GM18526 (cell line): ENCODE results near the gene MYRFL.

Experiments used
- POLR2A ChIP-seq: IDR thresholded peaks from 3 replicates; pipeline ENCODE4 v1.6.1; 2011; ENCODE audit not compliant: insufficient read length; ENCODE audit errors: extremely low read depth

Gene MYRFL

DNA sequence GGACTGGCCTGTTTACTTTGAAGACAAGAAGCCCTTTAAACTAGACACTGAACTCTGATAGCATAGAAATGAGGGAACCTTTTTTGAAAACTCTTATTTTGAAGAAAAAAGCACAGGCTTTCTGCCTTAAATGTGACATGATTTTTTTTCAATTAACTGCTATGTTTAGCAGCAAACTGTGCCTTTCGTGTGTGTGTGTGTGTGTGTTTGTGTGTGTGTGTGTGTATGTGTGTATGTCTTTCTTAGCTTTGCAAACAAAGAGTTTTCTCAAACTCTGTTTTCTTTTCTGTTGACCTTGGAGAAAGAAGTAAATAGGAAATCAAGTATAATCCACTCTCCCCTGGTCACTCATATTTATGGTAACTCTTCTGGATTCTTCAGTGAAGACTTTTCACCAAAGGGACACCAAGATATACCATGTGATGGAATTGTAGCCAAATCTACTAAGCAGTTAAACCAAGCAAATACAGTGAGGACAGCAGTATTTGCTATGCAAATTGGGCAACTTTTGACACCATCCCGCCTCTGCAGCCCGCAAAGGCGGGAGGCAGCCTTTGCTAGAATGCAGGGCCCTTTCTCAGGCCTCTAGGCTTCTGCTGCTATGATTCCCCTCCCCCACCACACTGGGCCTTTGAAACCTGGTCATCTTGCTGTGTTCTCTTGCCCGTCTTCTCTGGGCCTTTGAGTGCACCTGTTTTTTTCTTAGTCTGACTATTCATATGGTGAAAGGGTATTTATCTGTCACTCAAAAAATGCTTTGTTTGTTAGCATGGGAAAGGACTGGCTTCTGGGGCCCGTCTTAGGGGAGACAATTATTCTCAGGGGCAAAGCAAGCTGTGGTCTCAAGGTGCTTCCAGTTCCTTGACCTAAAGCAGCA is 107.9 kb downstream of the MYRFL start:
- TF ChIP-seq POLR2A, result no peak

DNA sequence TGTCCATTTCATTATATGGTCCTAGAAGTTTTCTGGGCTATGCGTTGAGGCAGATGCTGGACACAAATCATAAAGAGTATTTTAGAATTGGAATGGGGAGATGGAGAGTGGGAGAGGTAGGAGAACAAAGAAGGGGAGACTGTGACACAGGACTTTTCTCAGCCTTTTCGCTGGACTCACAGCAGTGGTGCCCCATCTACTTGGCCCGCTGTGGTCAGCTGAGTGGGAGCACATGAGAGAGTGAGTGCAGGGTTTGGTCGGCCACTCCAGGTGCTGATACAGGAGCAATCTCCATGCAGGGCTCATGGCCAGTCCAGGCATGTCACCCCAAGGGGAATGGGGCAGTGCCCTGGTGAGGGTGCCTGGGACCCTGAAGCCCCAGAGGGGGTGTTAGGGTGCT is 109.0 kb downstream of the MYRFL start:
- no peak for TF ChIP-seq POLR2A

DNA sequence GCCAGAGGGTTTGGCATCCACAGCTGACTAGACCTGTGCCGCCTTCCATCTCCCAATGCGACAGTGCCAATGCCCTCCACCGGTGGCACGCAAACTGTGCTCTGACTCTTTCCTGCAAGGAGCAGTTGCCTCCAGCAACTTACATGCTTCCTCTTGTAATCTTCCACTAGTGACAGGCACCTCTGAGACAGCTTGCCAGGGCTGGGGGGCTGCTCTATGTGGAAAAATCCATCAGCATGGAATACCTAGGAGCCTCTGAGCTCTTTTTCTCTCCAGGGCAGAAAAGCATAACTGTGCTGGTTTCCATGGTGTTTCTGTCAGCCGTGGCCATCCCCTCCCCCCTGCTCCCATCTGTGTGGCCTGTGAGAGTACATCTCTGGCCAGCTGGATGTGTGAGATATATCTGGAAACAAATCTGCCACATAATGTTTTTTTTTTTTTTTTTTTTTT is 110.6 kb downstream of the MYRFL start:
- no peak for TF ChIP-seq POLR2A

DNA sequence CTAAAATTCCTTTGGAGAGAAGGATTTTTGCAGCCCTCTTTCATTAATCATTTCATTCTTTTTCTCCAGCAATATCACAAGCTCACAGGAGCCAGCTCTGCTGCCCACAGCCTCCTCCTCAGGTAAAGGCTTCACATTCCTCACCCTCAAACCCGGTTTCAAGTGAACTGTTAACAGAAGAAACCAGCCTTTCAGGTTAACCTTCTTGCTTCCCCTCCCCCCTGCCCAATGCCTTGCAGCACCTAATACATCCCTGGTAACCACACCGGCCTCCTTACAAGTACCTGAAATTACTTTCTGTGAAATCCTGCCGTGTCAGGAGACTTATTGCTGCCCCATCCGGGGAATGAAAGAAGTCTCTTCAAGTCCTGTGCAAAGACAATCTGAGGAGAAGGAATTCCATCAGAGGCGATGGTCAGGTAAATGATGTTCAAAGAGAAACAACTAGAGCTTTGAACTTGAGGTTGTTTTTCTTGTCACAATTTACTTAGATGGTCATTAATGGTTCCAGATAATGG is 111.2 kb downstream of the MYRFL start:
- no peak for TF ChIP-seq POLR2A

DNA sequence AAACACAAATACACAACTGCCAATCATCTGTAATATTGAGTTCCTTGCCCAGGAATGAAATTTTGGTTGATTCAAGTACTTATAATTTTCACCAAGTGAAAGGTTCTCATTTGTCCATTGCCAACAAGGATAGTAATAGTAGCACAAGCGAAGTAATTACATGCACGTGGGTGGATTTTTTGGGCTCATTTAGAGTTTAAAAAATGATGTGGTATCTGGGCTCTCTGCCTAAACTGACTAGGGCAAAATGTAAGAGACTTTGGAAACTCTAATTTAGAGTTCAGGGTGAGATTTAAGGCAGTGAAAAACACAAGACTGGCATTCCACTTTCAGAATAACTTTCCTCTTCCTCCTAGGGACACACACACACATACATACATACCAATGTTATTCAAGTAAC is 111.7 kb downstream of the MYRFL start:
- TF ChIP-seq POLR2A, result no peak

DNA sequence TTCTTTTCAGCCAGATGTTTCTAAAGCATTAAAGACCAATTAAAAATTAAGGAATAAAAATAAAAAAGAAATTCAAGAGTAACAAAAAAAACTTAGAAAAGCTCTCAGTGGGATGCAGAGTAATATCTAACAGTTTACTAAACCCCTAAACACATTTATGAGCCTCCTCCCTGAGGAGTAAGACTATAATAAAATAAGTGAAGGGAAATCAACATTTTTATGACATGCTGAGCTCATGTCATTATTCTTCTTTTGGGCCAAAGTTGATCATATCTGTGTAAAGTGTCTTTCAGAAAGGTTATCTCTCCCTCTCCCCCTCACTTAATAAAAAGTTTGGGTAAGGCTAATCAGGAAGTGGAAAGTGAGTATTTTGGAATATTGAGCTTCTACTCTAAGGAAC is 122.1 kb downstream of the MYRFL start:
- no peak for TF ChIP-seq POLR2A

DNA sequence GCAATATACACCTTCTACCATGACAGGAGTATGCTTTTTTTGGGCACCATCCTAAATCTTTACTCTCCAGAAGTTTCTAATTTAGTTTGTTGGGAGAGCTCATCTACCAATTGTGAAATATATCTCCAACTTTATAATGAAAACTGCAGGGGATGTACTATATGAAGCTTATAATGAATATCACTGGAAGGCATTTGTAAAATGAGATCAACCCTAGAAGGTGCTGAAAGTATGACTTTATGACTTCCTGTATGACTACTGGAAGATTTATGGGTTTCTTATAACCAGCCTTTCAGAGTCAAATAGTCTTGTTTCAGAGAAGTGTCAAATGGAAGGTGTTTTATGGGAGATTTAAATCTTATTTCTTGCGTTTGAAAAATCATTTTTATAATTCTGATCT is 122.9 kb downstream of the MYRFL start:
- no peak for TF ChIP-seq POLR2A

DNA sequence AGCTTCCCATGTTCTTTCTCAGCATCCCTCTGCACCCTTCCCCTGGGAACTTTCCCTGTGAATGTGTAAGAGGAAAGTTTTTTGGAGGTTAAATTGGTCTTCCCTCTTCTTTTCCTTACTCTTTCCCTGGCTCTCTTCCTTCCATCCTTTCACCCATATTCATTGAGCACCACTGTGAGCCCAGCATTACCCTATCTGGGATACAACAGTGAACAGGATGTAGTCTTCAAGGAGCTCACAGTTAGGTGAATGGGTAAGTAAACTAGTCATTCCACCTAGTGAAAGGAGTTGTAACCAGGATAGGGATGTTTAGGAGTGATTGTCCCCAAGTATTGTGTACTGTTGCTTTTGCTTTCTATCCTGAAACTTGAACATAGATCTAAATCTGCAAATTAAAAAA is 123.8 kb downstream of the MYRFL start:
- no peak for TF ChIP-seq POLR2A

DNA sequence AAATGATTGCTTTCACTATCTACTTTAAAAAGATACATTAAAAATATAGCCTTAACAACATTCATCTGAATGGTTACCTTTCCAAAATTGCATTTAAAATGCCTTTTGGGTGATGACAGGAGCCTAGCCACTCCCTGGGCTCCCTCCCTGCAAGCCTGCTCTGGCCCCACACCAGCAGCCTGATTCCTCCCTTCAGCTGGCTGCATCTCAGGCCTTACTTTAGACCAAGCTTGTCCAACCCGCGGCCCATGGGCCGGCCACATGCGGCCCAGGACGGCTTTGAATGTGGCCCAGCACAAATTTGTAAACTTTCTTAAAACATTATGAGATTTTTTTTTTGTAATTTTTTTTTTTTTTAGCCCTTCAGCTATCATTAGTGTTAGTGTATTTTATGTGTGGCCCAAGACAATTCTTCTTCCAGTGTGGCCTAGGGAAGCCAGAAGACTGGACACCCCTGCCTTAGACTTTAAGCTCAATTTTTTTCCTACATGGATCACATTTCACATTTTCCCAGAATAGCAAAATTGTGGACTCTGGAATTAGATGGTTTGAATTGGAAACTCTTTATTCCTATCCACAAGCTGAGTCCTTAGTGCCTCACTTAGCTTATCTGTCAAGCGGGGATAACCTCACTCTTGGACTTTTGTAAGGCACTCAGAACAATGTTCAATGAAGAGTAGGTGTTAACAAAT is 124.4 kb downstream of the MYRFL start:
- no peak for TF ChIP-seq POLR2A

DNA sequence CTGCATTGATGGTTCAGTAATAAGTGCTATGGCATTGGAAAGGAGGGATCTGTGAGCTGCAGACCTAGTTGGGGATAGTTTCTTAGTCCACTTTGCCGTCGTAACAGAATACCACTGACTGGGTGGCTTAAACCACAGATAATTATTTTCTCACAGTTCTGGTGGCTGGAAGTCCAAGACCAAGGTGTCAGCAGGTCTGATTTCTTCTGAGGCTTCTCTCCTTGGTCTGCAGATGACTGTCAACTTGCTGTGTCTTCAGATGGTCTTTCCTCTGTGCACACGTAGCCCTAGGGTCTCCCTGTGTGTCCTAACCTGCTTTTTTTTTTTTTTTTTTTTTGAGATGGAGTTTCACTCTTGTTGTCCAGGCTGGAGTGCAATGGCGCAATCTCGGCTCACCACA is 126.1 kb downstream of the MYRFL start:
- no peak for TF ChIP-seq POLR2A

DNA sequence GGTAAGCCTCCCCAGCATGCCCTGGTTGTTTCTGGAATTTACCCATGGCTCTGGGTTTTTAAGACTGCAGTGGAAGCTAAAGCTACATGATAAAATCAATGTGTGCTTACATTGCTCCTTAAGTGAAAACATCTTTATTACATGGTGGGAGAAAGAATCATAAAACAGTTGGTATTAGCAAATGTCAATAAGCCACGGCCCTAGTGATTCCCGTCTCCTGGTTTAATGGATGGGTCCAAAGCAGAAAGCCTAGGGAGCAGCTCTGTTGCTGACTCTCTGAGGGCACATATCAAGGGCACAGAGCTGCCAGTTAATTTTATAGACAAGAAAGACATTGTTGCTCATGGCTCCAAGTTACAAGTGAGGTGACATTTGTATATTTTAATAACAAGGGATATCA is 127.9 kb downstream of the MYRFL start:
- no peak for TF ChIP-seq POLR2A

DNA sequence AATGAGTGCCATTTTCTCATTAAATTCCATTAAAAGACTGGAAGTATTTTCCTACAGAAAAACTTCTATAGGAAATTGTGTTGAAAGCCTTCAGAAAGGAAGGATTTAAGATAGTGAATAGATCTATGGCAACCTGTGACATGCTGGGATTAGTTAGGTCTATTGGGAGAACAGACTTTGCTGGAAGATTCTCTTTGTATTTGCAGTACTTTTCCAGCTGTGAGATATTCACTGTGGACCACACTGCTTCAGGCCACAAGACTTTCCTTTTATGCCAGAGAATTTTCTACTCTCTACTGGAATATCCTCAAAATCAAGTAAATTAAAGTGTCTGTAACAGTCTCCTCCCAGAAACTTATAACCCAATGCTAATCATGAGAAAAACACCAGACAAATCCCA is 136.2 kb downstream of the MYRFL start:
- TF ChIP-seq POLR2A, result no peak

DNA sequence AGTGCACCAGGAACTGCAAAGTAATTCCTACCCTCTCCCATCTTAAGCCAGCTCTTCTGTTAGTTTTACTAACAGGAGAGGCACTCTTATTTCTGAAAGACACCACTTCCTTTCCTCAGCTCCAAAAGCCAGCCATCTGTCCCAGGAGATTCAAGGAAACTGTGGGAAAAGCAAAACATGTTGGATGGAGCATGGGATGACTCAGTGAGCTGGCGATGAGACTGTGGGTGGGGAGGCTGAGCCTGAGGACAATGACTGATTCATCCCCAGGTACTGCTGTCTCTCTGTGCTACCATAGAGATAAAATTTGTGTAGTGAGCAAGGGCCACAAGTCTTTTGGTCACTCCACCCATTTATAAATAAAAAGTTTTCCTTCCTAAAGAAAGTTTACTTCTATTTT is 141.4 kb downstream of the MYRFL start:
- no peak for TF ChIP-seq POLR2A

DNA sequence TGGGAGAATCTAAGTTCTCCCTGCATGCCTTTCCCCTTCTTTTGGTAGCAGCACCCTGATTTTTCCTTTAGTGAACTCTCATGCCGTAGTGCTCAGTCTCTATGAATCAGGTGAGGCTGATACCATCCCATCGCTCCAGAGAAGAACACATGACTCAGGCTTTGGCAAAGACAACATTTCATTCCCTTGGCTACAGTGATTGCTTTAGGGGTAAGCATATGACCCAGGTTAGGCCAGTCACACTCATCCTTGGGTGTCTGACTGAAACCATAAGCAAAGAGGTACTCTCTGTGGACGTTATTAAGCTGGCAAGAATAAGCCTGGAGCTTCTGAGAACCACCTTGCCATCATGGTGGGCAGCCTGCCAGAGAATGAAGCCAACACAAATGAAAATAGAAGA is 141.8 kb downstream of the MYRFL start:
- no peak for TF ChIP-seq POLR2A

DNA sequence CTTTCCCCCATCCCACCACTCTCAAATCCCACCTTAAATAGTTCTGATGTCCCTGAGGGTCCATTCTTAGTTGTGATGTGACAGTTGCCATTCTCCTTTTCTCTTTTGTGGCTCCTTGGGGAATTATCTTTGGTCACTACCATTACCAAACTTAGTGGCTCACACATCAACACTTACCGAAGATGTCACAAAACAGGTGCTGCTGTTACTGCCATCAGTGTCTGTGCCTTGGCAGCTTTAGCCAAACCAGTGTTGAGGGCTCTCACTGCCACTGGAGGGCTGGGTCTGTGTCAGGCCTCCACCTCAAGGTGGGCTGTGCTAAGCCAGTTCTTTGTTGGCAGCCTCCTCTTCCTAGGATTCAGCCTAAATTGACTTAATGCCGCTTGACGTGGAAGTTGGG is 144.0 kb downstream of the MYRFL start:
- no peak for TF ChIP-seq POLR2A

DNA sequence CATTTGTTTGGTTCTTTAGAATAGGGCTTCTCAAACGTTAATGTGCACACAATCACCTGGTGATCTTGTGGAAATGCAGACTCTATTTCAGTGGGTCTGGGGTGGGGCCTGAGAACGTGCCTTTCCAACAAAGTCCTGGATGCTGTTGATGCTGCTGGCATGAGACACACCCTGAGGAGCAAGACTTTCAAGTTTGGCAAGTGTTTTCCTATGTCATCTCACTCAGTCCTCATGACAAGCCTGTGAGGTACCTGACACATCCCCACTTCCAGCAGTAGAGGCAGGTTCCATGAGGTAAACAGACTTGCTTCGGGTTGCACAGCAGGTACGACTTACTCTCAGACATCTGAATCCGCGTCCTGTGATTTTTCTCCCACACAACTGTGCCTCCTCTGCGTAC is 147.1 kb downstream of the MYRFL start:
- no peak for TF ChIP-seq POLR2A

DNA sequence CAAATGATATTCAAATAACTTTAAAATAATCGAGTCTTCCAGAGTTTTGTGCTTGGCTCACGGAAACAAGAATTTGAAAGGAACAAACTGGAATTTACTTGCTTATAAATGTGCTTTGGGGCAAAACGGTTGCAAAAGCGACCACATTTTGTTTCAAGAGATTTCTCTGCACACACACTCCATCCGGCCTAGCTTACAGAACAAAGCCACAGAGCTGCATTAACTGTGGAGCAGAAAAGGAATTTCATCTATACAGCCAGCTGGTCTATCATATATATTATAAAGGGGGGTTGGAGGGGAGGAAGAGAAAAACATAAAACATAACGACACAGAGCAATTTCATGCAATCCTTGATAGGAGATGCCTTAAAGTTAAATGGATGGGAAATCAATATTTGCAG is 153.0 kb downstream of the MYRFL start:
- TF ChIP-seq POLR2A, result no peak

DNA sequence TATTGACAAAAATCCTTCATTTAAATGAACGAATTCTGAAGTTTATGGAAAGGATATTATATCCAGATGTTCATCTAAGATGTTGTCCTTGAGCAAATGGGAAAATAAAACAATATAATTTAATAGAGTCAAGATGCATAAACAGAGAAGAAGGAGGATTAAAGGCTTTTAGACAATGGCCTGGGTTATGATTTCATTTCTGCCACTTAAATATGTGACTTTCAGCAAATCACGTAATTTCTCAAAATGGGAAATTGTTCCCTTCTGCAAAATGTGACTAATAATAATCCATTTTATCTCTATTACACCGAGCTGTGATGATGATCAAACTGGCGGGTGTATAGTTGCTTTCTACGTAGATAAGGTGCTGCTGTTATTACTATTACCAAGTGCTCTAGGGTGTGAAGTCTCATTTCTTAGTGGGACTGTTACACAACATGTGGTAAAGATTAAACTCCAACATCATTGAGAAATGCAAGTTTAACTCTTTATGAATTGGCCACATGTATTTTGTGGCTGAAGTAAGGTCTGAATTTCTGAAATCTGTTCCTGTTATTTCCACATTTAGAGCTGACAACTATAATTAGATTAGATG is 157.0 kb downstream of the MYRFL start:
- TF ChIP-seq POLR2A, result no peak
